Hepatocyte (in vitro differentiated cells): ENCODE measurements around the gene BOK.

Source experiments
- CTCF ChIP-seq: fragments of 200-600 bp; sonication (generic); IDR thresholded peaks from 2 replicates; pipeline ENCODE4 v1.5.1; 2016; ENCODE audit warnings: antibody characterized with exemption, mild to moderate bottlenecking; ENCODE audit not compliant: poor library complexity
- EZH2 ChIP-seq: fragments of 200-600 bp; sonication (generic); IDR thresholded peaks from 2 replicates; pipeline ENCODE4 v1.6.1; 2016; ENCODE audit warnings: antibody characterized with exemption, mild to moderate bottlenecking, borderline replicate concordance
- EZH2phosphoT487 ChIP-seq: fragments of 200-600 bp; sonication (generic); IDR thresholded peaks from one replicate; pipeline ENCODE4 v1.6.1; 2018; ENCODE audit warnings: antibody characterized with exemption, mild to moderate bottlenecking, low read depth, moderate library complexity; ENCODE audit not compliant: unreplicated experiment, severe bottlenecking

- TF ChIP-seq EZH2phosphoT487 (no peak), CTCF (no peak), EZH2 (no peak)
These were observed 52.5 kb downstream of the BOK start for GRCh38 chr2:241611062-241611461.
